H1 (cell line): ENCODE data around the gene OPCML. TPM values are rescaled to one million over a fixed set of nuclear protein-coding genes. Genes with fewer than 3 reads are reported as not detected.

Source experiments
- CTCF ChIA-PET: fragments of 300-600 bp; sonication (Branson Sonifier 250); formaldehyde crosslinking; loops from one replicate; lab custom pipeline; 2021; ENCODE audit not compliant: partially characterized antibody; lab: Charles Lee
- POLR2A ChIA-PET: fragments of 300-600 bp; sonication (Branson Sonifier 250); formaldehyde crosslinking; loops from one replicate; lab custom pipeline; 2021; ENCODE audit warnings: inconsistent platforms; ENCODE audit not compliant: partially characterized antibody; lab: Charles Lee
- DNase-seq, 2 experiments: peaks; one replicate each; pipeline versions ENCODE4 v3.0.0 to v3.0.0-alpha.2; 2010 to 2022; ENCODE audit warnings: low spot score in 2 of 2, low read depth in 1 of 2, mixed read lengths in 1 of 2
- FAIRE-seq: peaks from 2 replicates; lab custom pipeline; 2011; peaks lifted over from hg19 to GRCh38; lab: Jason Lieb, UNC
- H2AFZ ChIP-seq: 2 replicates; pipeline ENCODE4 v1.8.1; 2012; ENCODE audit warnings: low read length, inconsistent platforms
- H2AK5ac ChIP-seq: 2 replicates; pipeline ENCODE4 v1.6.1; 2013; ENCODE audit warnings: low read depth, low read length
- H2BK120ac ChIP-seq: replicated peaks from 2 replicates; pipeline ENCODE3; 2013; ENCODE audit warnings: low read depth, low read length, inconsistent platforms
- H2BK12ac ChIP-seq: 2 replicates; pipeline ENCODE4 v1.6.1; 2013; ENCODE audit warnings: low read depth, low read length
- H2BK15ac ChIP-seq: 2 replicates; pipeline ENCODE4 v1.6.1; 2013; ENCODE audit warnings: low read length
- H2BK20ac ChIP-seq: 2 replicates; pipeline ENCODE4 v1.6.1; 2013; ENCODE audit warnings: low read length
- H2BK5ac ChIP-seq: 2 replicates; pipeline ENCODE4 v1.6.1; 2013; ENCODE audit warnings: low read depth, low read length
- H3K14ac ChIP-seq: 2 replicates; pipeline ENCODE4 v1.6.1; 2013; ENCODE audit warnings: inconsistent platforms; ENCODE audit not compliant: insufficient read length
- H3K18ac ChIP-seq: 2 replicates; pipeline ENCODE4 v1.6.1; 2013; ENCODE audit warnings: low read length; ENCODE audit errors: extremely low read depth
- H3K23ac ChIP-seq: 2 replicates; pipeline ENCODE4 v1.6.1; 2013; ENCODE audit warnings: inconsistent platforms; ENCODE audit not compliant: insufficient read length
- H3K23me2 ChIP-seq: 2 replicates; pipeline ENCODE4 v1.6.1; 2013; ENCODE audit warnings: low read depth, low read length
- H3K27ac ChIP-seq: 2 replicates; pipeline ENCODE4 v1.6.1; 2011; ENCODE audit warnings: low read depth, low read length, inconsistent platforms
- H3K27me3 ChIP-seq, 4 experiments: replicated peaks in 1 of 4; 1 replicate in 1 of 4; 2 replicates in 3 of 4; pipeline versions ENCODE4 v1.6.1 to v1.8.1; 2011 to 2013; ENCODE audit warnings: low read length in 3 of 4, mild to moderate bottlenecking in 3 of 4, inconsistent platforms in 2 of 4, mixed read lengths in 2 of 4, moderate library complexity in 1 of 4; ENCODE audit not compliant: control insufficient read depth in 3 of 4, insufficient read depth in 3 of 4; ENCODE audit errors: extremely low read depth in 1 of 4
- H3K36me3 ChIP-seq, 4 experiments: 2 replicates each; pipeline versions ENCODE4 v1.6.1 to v1.8.1; 2011 to 2013; ENCODE audit warnings: mild to moderate bottlenecking in 4 of 4, low read length in 3 of 4, moderate library complexity in 2 of 4, control low read depth in 1 of 4, inconsistent platforms in 1 of 4; ENCODE audit not compliant: insufficient read depth in 4 of 4, control insufficient read depth in 2 of 4
- H3K4ac ChIP-seq: replicated peaks from 2 replicates; pipeline ENCODE3; 2013; ENCODE audit warnings: low read length, low read depth, mixed read lengths, inconsistent platforms; ENCODE audit not compliant: insufficient read length
- H3K4me1 ChIP-seq, 4 experiments: replicated peaks in 1 of 4; 1 replicate in 1 of 4; 2 replicates in 3 of 4; pipeline versions ENCODE4 v1.6.1 to v1.8.1; 2011 to 2013; ENCODE audit warnings: low read length in 3 of 4, inconsistent platforms in 2 of 4, mixed read lengths in 1 of 4; ENCODE audit not compliant: insufficient read depth in 4 of 4, control insufficient read depth in 3 of 4
- H3K4me2 ChIP-seq, 2 experiments: 2 replicates each; pipeline versions ENCODE4 v1.6.1 to v1.8.1; 2011 to 2013; ENCODE audit warnings: low read depth in 2 of 2, low read length in 2 of 2, control low read depth in 1 of 2, inconsistent platforms in 1 of 2, mild to moderate bottlenecking in 1 of 2; ENCODE audit not compliant: insufficient read depth in 1 of 2
- H3K4me3 ChIP-seq, 4 experiments: fragments of 200-600, 300-600 bp in 1 of 4; sonication (generic), shearing (Covaris generic), sonication (Bioruptor Twin) in 1 of 4; 2 replicates each; pipeline versions ENCODE4 v1.5.1 to v1.8.1; 2011 to 2016; ENCODE audit warnings: low read length in 4 of 4, low read depth in 3 of 4, control low read depth in 2 of 4, inconsistent platforms in 2 of 4, mild to moderate bottlenecking in 2 of 4, mixed read lengths in 1 of 4, moderate library complexity in 1 of 4; ENCODE audit not compliant: insufficient read depth in 2 of 4; ENCODE audit errors: extremely low read depth in 1 of 4
- H3K56ac ChIP-seq: replicated peaks from 2 replicates; pipeline ENCODE3; 2013; ENCODE audit warnings: low read depth, mild to moderate bottlenecking, mixed read lengths, low read length, inconsistent platforms; ENCODE audit not compliant: insufficient read length
- H3K79me1 ChIP-seq: 2 replicates; pipeline ENCODE4 v1.6.1; 2013; ENCODE audit warnings: low read depth, low read length, control low read depth
- H3K79me2 ChIP-seq, 2 experiments: 2 replicates each; pipeline versions ENCODE4 v1.6.1 to v1.8.1; 2012 to 2013; ENCODE audit warnings: low read length in 2 of 2, mild to moderate bottlenecking in 2 of 2, inconsistent platforms in 1 of 2; ENCODE audit not compliant: insufficient read depth in 2 of 2, control insufficient read depth in 1 of 2
- H3K9ac ChIP-seq, 4 experiments: replicated peaks in 1 of 4; 1 replicate in 1 of 4; 2 replicates in 3 of 4; pipeline versions ENCODE4 v1.6.1 to v1.8.1; 2011 to 2013; ENCODE audit warnings: low read depth in 3 of 4, low read length in 3 of 4, control low read depth in 2 of 4, mild to moderate bottlenecking in 2 of 4, moderate library complexity in 2 of 4, inconsistent platforms in 1 of 4; ENCODE audit errors: extremely low read depth in 1 of 4
- H3K9me3 ChIP-seq, 2 experiments: 2 replicates each; pipeline versions ENCODE4 v1.6.1 to v1.8.1; 2012 to 2013; ENCODE audit warnings: mild to moderate bottlenecking in 2 of 2, moderate library complexity in 2 of 2, control low read depth in 1 of 2, inconsistent platforms in 1 of 2, low read depth in 1 of 2, low read length in 1 of 2, mixed read lengths in 1 of 2; ENCODE audit not compliant: insufficient read depth in 2 of 2
- H4K20me1 ChIP-seq, 2 experiments: replicated peaks in 1 of 2; 2 replicates each; pipeline versions ENCODE3 to v1.8.1; 2011 to 2013; ENCODE audit warnings: inconsistent platforms in 2 of 2, low read length in 2 of 2, mild to moderate bottlenecking in 1 of 2; ENCODE audit not compliant: insufficient read depth in 2 of 2, control insufficient read depth in 1 of 2
- H4K5ac ChIP-seq: 2 replicates; pipeline ENCODE4 v1.6.1; 2013; ENCODE audit warnings: low read length, low read depth, mixed read lengths, inconsistent platforms; ENCODE audit not compliant: insufficient read length
- H4K8ac ChIP-seq: 2 replicates; pipeline ENCODE4 v1.8.0; 2013; ENCODE audit warnings: mild to moderate bottlenecking, moderate library complexity, low read length, inconsistent platforms; ENCODE audit not compliant: insufficient read depth; ENCODE audit errors: extremely low read depth
- H4K91ac ChIP-seq: replicated peaks from 2 replicates; pipeline ENCODE3; 2013; ENCODE audit warnings: low read length, mixed read lengths, inconsistent platforms; ENCODE audit not compliant: insufficient read length
- CREB1 ChIP-seq: IDR thresholded peaks from 2 replicates; pipeline ENCODE4 v1.6.1; 2012; ENCODE audit warnings: inconsistent platforms
- WGBS, 2 experiments: shearing (Covaris generic) in 1 of 2; methylation state at CpG; one replicate each; pipeline versions ENCODE4 v1.1.6 to v1.1.7; 2013 to 2015; ENCODE audit warnings: low lambda C conversion rate in 2 of 2, mixed read lengths in 2 of 2, inconsistent platforms in 1 of 2, low coverage in 1 of 2, missing lambda C conversion rate in 1 of 2; ENCODE audit not compliant: insufficient replicate concordance in 2 of 2, insufficient coverage in 1 of 2, insufficient read length in 1 of 2; ENCODE audit errors: extremely low coverage in 1 of 2, missing lambda C conversion rate in 1 of 2; 5-methylcytosine and 5-hydroxymethylcytosine counted together
- polyA plus RNA-seq, 7 experiments: library from polyadenylated mRNA; depleted of rRNA in 3 of 7; stranded (reverse) in 5 of 7; unstranded in 2 of 7; fragments of >200 nt in 5 of 7; fragments of 200-250 nt in 2 of 7; gene quantifications; 1 replicate in 5 of 7; 2 replicates in 1 of 7; 4 replicates in 1 of 7; pipeline versions ENCODE4 v1.2.1 to v1.2.3, GENCODE V29; 2011 to 2013; ENCODE audit warnings: missing spikeins in 2 of 7, mixed read lengths in 2 of 7
- total RNA-seq: library from RNA; stranded (reverse); fragmentation: NEBNext Ultra II Directional; extraction: Animal tissue kit (Norgen Biotek cat#: 25700); gene quantifications from 2 replicates; pipeline ENCODE4 v1.2.1, GENCODE V29; 2021
- TF ChIP-seq, protein P1 (sequence below): IDR thresholded peaks from 2 replicates; pipeline ENCODE4 v1.6.1; 2012; ENCODE audit warnings: inconsistent platforms

Gene OPCML
- total and polyA plus RNA-seq, 2 of the 8 experiments (the other 6 are each of a cell fraction or from before 2014, with no cell fraction given) = 2.3 to 3.1 TPM

DNA sequence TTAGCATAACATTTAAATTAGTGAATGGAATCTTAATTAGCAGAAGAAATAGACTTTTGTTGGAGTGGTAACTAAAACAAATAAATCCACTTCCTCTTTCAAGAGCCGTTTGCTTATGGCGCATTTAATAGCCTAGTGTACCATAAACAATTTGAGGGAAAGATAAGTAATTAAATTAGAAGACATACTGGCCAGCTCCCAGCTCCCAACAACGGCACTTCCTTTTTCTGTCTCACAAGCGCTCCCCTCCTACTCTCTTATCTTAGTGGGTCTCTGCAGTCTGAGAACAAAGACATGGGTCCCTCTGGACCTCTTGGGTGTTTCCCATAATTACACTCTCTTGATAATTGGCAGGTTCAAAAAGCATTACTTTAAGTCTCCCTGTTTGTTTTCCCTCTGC, 146.0 kb downstream of the OPCML start:
- ChIA-PET CTCF (interaction anchor here (1.0 to 1.1 kb wide), 2 partner anchors 20 to 190 kb away, joined by 3 to 5 read pairs; no protein-coding TSS in a partner anchor), POLR2A (no interaction called here)
- Histone ChIP-seq H3K9me3 (no peaks in the 10 kb centered on the region), H3K4me3 (no peak overlapping the region), H3K56ac (no peak overlapping the region), H3K79me2 (no peaks in the 10 kb centered on the region), H3K4me1 (peaks cover 0 to 4% (median 1%) of the 10 kb centered on the region in 4 experiments; a peak in 2 of 7 replicates), H2AFZ (no peak overlapping the region), H3K23me2 (no peaks in the 10 kb centered on the region), H3K36me3 (no peaks in the 10 kb centered on the region), H4K20me1 (no peaks in the 10 kb centered on the region), H3K23ac (no peak overlapping the region), H3K9ac (no peak overlapping the region), H2BK20ac (no peak overlapping the region), H2BK120ac (no peak overlapping the region), H2BK15ac (no peak overlapping the region), H3K4ac (no peak overlapping the region), H2BK5ac (0 out of 2 replicates have a peak overlapping the region, but pooled peaks have one; percentile 7), H3K4me2 (no peak overlapping the region), H2BK12ac (no peak overlapping the region), H3K18ac (no peak overlapping the region), H3K27ac (no peak overlapping the region), H3K27me3 (no peaks in the 10 kb centered on the region), H4K5ac (no peak overlapping the region), H2AK5ac (no peak overlapping the region), H3K79me1 (no peaks in the 10 kb centered on the region; the same call in 1 of the 2 replicates), H4K8ac (no peak overlapping the region), H4K91ac (no peak overlapping the region), H3K14ac (no peak overlapping the region)
- no peak for TF ChIP-seq CREB1
- TF ChIP-seq, protein P1, sequence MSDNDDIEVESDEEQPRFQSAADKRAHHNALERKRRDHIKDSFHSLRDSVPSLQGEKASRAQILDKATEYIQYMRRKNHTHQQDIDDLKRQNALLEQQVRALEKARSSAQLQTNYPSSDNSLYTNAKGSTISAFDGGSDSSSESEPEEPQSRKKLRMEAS = no peak
- no peak for FAIRE-seq
- no peak for DNase-seq
- WGBS, 2 experiments = 83% methylated on average over 4 of the region's 4 CpGs; no CpG with 5 or more reads in 1 of the 2 experiments
